Common myeloid progenitor, CD34-positive (primary cell): Measurements from ENCODE around the gene TJP2.

Experiments
- CTCF ChIA-PET: fragments of 350-600 bp; sonication (Branson Sonifier 250); formaldehyde crosslinking; loops from one replicate; lab custom pipeline; 2021; ENCODE audit warnings: antibody characterized with exemption; lab: Charles Lee
- POLR2A ChIA-PET: fragments of 350-600 bp; sonication (Branson Sonifier 250); formaldehyde crosslinking; loops from one replicate; lab custom pipeline; 2021; ENCODE audit warnings: antibody characterized with exemption; lab: Charles Lee
- DNase-seq, 3 donors: peaks; one replicate each; pipeline versions ENCODE4 v3.0.0 to v3.0.0-alpha.2; 2013
- H3K27ac ChIP-seq, 2 experiments: 1 replicate in 1 of 2; 2 replicates in 1 of 2; pipeline ENCODE4 v1.7.0; 2013; ENCODE audit warnings: inconsistent platforms in 2 of 2, low read length in 2 of 2, mild to moderate bottlenecking in 2 of 2, low read depth in 1 of 2, moderate library complexity in 1 of 2; ENCODE audit not compliant: severe bottlenecking in 2 of 2, insufficient read depth in 1 of 2, poor library complexity in 1 of 2
- H3K27me3 ChIP-seq, 5 experiments: replicated peaks in 2 of 5; 1 replicate in 3 of 5; 2 replicates in 2 of 5; pipeline versions ENCODE4 v1.6.1 to v1.7.0; 2013; ENCODE audit warnings: low read length in 4 of 5, mild to moderate bottlenecking in 2 of 5, moderate library complexity in 2 of 5, inconsistent platforms in 1 of 5; ENCODE audit not compliant: insufficient read depth in 5 of 5, control insufficient read depth in 4 of 5
- H3K36me3 ChIP-seq, 4 experiments: 1 replicate in 2 of 4; 2 replicates in 2 of 4; pipeline versions ENCODE4 v1.6.1 to v1.7.0; 2013; ENCODE audit warnings: low read length in 3 of 4, control low read depth in 1 of 4, mild to moderate bottlenecking in 1 of 4; ENCODE audit not compliant: control insufficient read depth in 4 of 4, insufficient read depth in 4 of 4
- H3K4me1 ChIP-seq, 4 experiments: 1 replicate in 3 of 4; 2 replicates in 1 of 4; pipeline versions ENCODE4 v1.6.1 to v1.7.1; 2013; ENCODE audit warnings: low read length in 3 of 4, mild to moderate bottlenecking in 3 of 4, control low read depth in 1 of 4, inconsistent platforms in 1 of 4, moderate library complexity in 1 of 4; ENCODE audit not compliant: control insufficient read depth in 4 of 4, insufficient read depth in 4 of 4; ENCODE audit errors: control extremely low read depth in 1 of 4
- H3K4me3 ChIP-seq, 7 experiments: 1 replicate in 4 of 7; 2 replicates in 3 of 7; pipeline versions ENCODE4 v1.5.1 to v1.7.0; 2013; ENCODE audit warnings: mild to moderate bottlenecking in 7 of 7, low read length in 6 of 7, moderate library complexity in 6 of 7, inconsistent platforms in 2 of 7, low read depth in 2 of 7, control low read depth in 1 of 7; ENCODE audit not compliant: insufficient read depth in 4 of 7, control insufficient read depth in 1 of 7; ENCODE audit errors: extremely low read depth in 1 of 7
- H3K9me3 ChIP-seq, 5 experiments: 1 replicate in 4 of 5; 2 replicates in 1 of 5; pipeline versions ENCODE4 v1.6.1 to v1.7.1; 2013; ENCODE audit warnings: low read length in 4 of 5, mild to moderate bottlenecking in 2 of 5, inconsistent platforms in 1 of 5, low read depth in 1 of 5, moderate library complexity in 1 of 5; ENCODE audit not compliant: control insufficient read depth in 4 of 5, insufficient read depth in 2 of 5; ENCODE audit errors: control extremely low read depth in 1 of 5
- WGBS: methylation state at CpG from one replicate; pipeline ENCODE4 v1.1.5; 2013; ENCODE audit not compliant: insufficient coverage; 5-methylcytosine and 5-hydroxymethylcytosine counted together

Gene TJP2

DNA sequence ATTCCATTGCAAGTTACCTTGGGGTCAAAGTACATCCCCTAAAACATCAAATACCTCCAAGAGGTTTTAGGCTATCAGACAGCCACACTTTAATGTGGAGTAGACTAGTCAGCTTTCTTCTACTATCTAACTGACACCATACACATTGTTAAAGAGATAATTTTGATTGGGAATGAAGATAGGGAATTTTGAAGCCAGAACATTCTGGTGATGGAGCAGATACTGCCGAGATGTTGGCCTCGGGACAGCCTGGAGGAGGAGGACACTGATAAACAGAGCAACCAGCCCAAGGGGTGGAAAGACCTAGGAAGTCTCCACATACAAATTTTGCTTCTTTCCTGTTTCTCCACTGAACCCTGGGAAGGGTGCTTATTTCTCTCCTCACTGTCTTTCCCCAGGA lies 14.9 kb downstream of the TJP2 start:
- CTCF ChIA-PET: interaction anchor here (1.5 to 4.4 kb wide), 2 partner anchors 30 to 134 kb away, joined by 3 to 37 read pairs; no protein-coding TSS in a partner anchor
- DNase-seq: no peak
- POLR2A ChIA-PET: no interaction called here
- Histone ChIP-seq H3K27me3 (no peaks in the 10 kb centered on the region), H3K9me3 (no peaks in the 10 kb centered on the region), H3K4me1 (peaks cover 2 to 45% (median 26%) of the 10 kb centered on the region in 4 experiments), H3K4me3 (no peak overlapping the region), H3K27ac (no peak overlapping the region), H3K36me3 (no peaks in the 10 kb centered on the region)
- WGBS: 71% methylated on average over 2 of the region's 2 CpGs

DNA sequence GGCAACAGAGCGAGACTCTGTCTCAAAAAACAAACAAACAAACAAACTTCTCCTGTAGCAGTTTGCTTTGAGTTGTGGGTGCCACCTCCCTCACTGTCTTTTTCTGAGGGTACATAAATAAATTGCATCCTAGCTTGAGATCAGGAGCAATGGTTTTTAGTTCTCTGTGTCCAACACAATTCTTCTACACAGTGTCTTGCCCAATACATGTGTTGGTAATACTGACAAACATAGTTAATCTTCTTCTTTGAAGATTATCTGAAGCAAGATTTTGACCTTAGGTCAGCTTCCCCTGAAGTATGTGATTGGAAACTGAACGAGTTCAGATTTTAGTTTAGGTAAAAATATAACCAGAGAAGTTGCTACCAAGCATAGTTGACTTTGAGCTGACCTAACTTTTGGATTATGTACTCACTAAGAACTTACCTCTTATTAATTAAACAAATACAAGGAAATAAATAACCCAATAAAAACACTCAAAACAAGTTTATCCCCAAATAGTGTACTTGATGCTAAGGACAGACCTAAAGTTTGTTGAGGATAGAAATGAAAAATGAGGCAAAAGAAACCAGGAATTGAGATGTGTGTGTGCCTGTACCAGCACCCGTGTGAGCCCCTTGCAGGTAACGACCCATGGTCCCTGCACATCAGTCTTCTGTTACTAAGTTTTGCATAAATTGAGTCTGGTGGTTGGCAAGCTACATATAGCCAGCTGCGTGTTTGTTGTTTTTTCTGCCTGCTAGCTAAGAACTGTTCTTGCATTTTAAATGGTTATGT lies 16.2 kb downstream of the TJP2 start:
- Histone ChIP-seq H3K4me3 (no peak overlapping the region), H3K27ac (no peak overlapping the region), H3K27me3 (no peaks in the 10 kb centered on the region), H3K9me3 (no peaks in the 10 kb centered on the region), H3K36me3 (no peaks in the 10 kb centered on the region), H3K4me1 (peaks cover 2 to 45% (median 26%) of the 10 kb centered on the region in 4 experiments)
- CTCF ChIA-PET: interaction anchor here (0.9 to 12.0 kb wide), 8 partner anchors 8 to 139 kb away, joined by 3 to 244 read pairs (median 4); partner anchors contain the start of gene TJP2
- no peak for DNase-seq
- 83% methylated on average over 3 of the region's 5 CpGs for WGBS
- POLR2A ChIA-PET: interaction anchor here (0.6 kb wide), 1 partner anchor 53 kb away, joined by 3 read pairs; no protein-coding TSS in a partner anchor

DNA sequence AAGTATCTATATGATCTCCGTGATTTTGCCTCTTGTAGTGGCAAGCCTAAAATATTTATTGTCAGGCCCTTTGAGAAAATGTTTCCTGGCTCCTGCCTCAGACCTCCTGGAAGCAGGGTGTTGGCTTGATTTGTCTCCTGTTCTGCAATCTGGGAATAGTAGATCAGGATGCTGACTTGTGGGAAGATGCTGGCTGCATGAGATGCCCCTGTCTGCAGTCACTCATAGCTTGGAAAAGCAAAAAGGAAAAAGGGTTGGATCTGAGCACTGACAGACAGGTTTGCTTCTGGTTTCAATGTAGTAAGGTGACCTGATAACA lies 16.7 kb downstream of the TJP2 start:
- H3K27me3 ChIP-seq: no peaks in the 10 kb centered on the region
- no peaks in the 10 kb centered on the region for H3K36me3 ChIP-seq
- no peak for DNase-seq
- ChIA-PET POLR2A (no interaction called here), CTCF (interaction anchor here (0.9 to 12.0 kb wide), 8 partner anchors 9 to 139 kb away, joined by 3 to 244 read pairs (median 4); partner anchors contain the start of gene TJP2)
- H3K4me3 ChIP-seq: no peak overlapping the region
- no peak overlapping the region for H3K27ac ChIP-seq
- 100% methylated on average over 1 of the region's 1 CpG for WGBS
- H3K4me1 ChIP-seq: peaks cover 2 to 45% (median 26%) of the 10 kb centered on the region in 4 experiments
- no peaks in the 10 kb centered on the region for H3K9me3 ChIP-seq

DNA sequence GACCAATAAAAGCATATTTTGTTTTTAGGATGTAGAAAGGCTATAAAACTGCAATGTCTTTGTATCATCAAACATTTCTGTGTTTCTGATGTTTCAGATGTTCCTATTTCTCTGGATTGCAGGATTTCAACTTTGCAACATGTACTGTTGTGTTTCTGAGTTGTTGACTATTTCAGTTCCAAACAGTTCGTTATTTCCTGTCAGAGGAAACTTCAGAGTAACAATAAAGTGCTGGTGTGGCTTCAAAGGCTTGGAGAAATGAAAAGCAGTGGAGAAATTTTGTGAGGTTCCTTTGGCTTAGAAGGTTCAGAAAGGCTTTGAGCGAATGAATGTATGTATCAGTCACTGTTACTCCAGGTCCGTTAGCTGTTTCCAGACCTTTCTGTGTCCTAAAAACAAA lies 17.2 kb downstream of the TJP2 start:
- CTCF ChIA-PET: interaction anchor here (0.9 to 12.0 kb wide), 9 partner anchors 8 to 140 kb away, joined by 3 to 244 read pairs (median 4); no protein-coding TSS in a partner anchor
- H3K27ac ChIP-seq: no peak overlapping the region
- no peak overlapping the region for H3K4me3 ChIP-seq
- H3K9me3 ChIP-seq: no peaks in the 10 kb centered on the region
- 0% methylated on average over 1 of the region's 3 CpGs for WGBS
- DNase-seq: no peak
- H3K4me1 ChIP-seq: peaks cover 2 to 45% (median 26%) of the 10 kb centered on the region in 4 experiments
- POLR2A ChIA-PET: no interaction called here
- H3K27me3 ChIP-seq: no peaks in the 10 kb centered on the region
- H3K36me3 ChIP-seq: no peaks in the 10 kb centered on the region

DNA sequence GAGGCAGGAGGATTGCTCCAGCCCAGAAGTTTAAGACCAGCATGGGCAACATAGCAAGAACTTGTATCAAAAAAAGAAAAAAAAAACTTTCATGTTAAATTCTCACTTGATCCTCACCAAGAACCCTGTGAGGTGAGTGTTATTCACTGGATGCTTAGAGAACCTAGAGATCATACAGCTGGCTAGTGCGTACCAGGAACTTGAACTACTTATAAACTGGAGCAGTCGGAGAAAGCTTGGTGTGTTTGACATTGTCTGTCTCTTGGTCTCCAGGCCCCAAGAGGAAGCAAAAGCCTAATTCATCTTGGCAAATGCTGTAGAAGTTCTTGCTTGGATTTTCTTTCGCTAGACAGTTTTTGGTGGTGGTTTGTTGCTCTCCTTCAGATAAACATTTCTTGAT lies 18.1 kb downstream of the TJP2 start:
- Histone ChIP-seq H3K4me3 (no peak overlapping the region), H3K4me1 (peaks cover 2 to 35% (median 19%) of the 10 kb centered on the region in 4 experiments), H3K27ac (no peak overlapping the region), H3K27me3 (no peaks in the 10 kb centered on the region), H3K9me3 (no peaks in the 10 kb centered on the region), H3K36me3 (no peaks in the 10 kb centered on the region)
- ChIA-PET POLR2A (no interaction called here), CTCF (interaction anchor here (1.0 to 12.0 kb wide), 14 partner anchors 9 to 141 kb away, joined by 3 to 244 read pairs (median 6); no protein-coding TSS in a partner anchor)
- DNase-seq: peak in 2 of 3 donors; percentile 14 to 26
- WGBS: 83% methylated on average over 2 of the region's 3 CpGs

DNA sequence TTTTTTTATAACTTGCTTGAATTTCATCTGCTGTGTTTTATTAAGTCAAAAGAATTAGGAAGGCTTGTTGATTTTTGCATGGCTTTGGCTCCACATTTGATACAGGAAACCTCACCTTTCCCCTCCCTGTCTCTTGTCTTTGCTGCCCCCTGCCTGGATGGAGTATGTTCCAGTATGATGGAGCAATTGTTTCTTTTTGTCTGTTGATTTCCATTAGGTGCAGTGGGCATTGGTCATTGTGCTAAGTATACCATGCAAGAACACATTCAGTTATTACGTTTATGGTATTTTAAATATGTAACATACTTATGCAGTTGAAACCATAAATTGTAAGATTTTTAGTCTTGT lies 19.6 kb downstream of the TJP2 start:
- no peaks in the 10 kb centered on the region for H3K36me3 ChIP-seq
- H3K27ac ChIP-seq: no peak overlapping the region
- H3K27me3 ChIP-seq: no peaks in the 10 kb centered on the region
- no peaks in the 10 kb centered on the region for H3K9me3 ChIP-seq
- H3K4me3 ChIP-seq: no peak overlapping the region
- no CpG with 5 or more reads among the region's 1 CpG for WGBS
- DNase-seq: peak in 1 of 3 donors; percentile 22
- peaks cover 2 to 25% (median 13%) of the 10 kb centered on the region in 4 experiments for H3K4me1 ChIP-seq
- ChIA-PET CTCF (interaction anchor here (0.7 to 12.0 kb wide), 34 partner anchors 8 to 163 kb away, joined by 3 to 244 read pairs (median 5); partner anchors contain the start of gene FXN), POLR2A (interaction anchor here (0.6 kb wide), 2 partner anchors 16 to 134 kb away, joined by 3 read pairs; no protein-coding TSS in a partner anchor)
